Activated T-cell treated with anti-CD3 and anti-CD28 coated beads for 48 hours (primary cell): ENCODE data around the gene SLCO2A1.

Experiments used
- DNase-seq: peaks from one replicate; pipeline ENCODE4 v3.0.0-alpha.2; 2020; ENCODE audit warnings: low read depth

SLCO2A1 gene

DNA sequence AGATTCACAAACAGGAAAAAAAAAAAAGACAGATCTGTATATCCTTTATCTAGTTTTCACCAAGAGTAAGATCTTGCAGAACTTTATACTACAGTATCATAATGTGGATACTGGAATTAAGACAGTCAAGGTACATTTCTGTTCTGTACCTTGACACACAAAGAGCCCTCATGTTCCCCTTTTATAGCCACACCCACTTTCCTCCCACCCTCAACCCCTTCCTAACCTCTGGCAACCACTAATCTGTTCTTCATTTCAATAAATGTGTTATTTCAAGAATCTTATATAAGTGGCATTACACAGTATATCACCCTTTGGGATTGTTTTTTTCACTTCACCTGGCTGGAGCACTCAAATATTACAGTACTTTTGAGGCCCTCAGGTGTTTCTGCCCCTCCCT lies 130.4 kb downstream of the SLCO2A1 start:
- no peak for DNase-seq

DNA sequence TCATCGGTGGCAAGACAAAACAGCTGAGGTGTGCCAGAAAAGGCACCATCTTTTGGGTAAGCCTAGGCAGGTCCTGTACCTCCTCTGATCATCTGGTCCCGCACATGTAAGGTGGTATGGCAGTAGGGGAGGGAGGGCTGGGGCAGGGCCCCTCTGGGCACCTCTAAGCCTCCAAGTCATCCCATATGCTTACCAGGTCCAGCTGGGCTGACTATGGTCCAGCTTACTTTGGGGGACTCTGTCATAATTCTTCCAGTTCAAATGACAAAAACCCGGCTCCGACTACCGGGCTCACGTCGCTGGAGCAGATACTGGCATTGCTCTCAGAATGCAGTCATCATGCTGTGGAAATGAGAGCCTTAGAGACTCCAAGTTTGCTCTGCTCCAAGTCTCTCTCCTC lies 132.2 kb downstream of the SLCO2A1 start:
- no peak for DNase-seq

DNA sequence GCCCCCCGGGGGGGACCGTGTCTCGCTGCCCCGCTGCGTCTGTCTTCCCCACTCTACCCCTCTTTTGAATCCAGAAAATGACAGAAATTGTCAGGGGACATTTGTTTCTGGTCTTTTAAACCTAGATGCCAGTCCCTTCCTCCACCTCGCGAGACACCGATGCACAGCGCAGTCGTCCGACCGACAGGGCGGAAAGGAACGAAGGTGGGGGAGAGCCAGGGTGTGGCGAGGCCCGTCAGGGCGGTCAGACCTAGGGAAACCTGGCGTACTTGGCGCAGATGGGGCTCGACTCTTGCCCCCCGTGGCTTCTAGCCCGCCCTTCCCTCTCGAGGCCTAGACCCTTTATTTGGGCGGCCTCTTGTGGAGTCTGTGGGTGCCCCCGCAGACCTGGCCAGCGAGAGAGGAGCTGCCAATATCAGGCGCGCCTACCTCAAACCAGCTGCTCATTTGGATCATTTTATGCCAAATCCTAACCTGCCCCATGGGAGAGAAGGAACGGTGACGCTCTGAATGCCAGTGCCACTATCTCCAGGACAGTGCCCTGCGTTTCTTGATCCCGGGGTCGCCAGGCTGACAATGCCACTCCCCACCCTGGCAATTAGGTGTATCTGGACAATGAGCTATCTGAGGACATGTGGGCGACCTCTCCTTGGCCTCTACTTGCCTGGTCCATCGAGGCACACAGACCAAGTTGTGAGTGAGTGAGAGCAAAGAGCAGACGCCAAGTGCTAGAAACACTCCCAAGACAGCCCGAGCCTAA lies 133.5 kb downstream of the SLCO2A1 start:
- no peak for DNase-seq

DNA sequence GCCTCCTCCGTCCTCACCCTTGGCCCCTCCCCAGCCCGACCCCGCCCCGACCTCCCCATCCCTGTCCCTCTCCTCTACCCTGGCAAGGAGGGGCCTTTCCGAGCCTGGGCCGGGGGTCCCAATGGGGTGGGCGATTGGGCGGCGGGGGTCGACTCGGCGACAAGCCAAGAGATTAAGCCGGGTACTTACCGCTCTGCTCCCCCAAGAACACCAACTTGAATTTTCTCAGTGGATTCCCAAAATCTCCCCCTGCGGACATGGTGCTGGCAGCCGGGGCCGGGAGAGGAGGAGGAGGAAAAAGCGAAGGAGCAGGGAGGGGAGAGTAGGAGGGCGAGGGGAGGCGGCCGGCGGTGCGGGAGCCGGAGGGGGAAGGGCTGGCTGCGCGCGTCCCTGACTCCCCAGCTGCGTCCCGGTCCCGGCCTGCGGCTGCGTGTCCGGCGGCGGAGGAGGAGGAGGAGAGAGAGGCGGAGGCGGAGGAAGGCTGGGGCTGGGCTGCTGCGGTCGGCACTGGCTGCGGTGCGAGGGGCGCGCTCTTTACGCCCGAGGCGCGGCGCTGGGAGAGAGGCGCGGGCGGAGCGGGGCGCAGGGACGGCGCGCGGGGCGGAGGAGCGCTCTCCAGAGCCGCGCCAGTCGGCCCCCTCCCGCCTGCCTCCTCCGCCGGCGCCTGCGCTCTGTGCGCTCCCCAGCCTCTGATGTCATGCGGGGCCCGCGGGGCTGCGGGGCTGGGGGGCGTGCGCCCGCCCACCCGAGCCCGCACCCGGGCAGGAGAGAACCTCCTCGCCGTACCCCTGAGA lies 134.3 kb downstream of the SLCO2A1 start, which contains the start of gene RAB6B:
RAB6B (minus strand) TSS at position 675 of the 794 bp plus-strand sequence; CDS start at position 259, 416 bp downstream.
- DNase-seq: peak; percentile 27

DNA sequence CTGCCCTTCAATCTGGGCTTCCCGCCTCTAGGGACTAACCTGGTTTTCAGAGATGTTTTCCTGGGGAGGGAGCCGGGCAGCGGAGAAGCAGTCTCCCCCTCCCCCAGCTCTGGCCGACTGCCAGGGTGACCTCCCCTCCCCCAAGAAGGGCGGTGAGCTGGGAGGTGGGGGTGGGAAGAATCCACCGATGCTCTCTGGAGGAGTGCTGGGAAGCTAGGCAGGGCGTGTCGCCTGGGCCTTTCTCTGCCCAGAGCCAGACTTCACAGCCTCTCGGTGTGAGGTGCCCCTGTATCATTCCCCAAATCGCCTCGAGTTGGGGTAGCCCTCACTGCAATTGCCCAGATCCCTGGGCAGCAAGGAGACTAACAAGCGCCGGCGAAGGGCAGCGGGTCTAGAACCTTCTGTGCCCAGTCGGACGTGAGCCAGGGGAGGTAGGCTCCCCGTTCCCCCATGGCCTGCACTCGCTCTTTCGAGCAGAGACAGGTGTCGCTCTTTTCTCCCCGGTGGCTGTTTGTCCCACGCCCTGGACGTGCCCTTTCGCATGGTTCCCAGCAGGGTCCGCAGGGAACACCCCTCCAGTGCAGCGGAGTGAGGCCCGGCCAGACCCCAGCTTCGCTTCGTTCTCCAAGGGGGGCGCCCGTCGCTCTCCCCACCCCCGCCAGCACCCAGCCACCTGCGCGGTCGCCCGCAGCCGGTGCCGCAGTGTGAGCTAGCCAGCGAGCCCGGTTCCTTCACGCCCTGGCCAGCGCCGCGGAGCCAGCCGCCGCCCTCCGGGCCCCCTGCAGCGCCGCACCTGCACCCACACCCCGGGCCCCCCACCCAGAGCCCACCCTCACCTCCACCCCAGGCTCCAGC lies 135.1 kb downstream of the SLCO2A1 start:
- DNase-seq: no peak

DNA sequence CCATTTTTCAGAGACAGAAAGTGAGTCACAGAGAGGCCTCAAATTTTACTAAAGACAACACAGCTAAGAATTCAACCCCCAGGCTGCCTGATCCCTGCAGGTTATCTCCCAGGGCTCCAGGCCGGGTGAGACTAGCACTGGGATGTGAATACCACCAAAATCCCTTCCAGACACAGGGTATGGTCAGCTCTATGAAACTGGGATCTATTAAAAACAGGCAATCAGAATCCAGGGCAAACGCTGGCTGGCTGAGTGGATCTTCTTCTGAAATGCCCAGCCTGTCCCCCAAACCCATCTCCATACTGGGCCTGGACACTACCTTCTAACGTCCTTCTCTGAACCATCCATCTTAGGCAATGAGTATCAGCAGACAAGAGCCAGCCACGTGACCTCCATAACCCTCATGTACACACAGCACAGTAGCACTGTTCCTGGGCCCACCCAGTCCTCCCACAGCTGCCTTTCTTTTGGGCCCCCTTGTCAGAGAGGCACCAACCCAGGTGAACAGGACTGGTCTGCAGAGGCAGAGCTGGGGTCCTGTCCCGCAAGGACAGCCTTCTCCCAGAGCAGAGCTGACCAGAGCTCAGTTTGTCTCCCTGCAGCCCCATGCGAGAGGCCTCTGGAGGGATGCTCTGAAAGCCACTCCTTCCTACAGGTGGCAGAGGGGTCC lies 135.9 kb downstream of the SLCO2A1 start:
- no peak for DNase-seq

DNA sequence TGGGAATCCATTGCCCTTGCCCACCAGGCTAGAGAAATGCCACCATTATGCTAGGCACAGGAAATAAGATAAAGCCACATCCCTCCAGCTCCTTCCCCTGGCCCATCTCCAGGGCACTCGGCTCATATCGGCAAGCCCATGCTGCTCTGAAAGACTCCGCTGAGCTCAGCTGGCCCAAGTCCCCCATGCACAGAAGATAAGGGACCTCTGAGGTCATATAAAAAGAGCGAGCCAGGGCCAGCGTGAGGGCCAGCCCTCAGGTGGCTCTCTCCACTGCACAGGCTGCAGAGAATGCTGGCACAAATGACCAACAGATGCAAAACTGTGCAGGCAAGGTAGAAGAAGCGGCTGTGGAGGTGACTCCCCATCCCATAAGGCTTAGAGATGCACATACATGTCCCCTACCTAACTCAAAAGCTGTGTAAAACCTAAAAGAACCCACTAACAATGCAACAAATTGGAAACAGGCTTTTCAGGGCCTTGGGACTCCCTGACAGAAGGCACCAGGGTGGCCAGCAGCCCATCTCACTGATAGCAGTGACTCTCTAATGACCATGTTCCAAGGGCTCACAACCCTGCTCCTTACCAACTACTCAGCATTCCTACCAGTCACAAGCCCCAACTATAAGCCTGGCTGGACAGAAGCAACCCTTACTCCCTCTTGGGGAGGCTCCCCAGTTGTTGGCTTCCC lies 137.0 kb downstream of the SLCO2A1 start:
- no peak for DNase-seq

DNA sequence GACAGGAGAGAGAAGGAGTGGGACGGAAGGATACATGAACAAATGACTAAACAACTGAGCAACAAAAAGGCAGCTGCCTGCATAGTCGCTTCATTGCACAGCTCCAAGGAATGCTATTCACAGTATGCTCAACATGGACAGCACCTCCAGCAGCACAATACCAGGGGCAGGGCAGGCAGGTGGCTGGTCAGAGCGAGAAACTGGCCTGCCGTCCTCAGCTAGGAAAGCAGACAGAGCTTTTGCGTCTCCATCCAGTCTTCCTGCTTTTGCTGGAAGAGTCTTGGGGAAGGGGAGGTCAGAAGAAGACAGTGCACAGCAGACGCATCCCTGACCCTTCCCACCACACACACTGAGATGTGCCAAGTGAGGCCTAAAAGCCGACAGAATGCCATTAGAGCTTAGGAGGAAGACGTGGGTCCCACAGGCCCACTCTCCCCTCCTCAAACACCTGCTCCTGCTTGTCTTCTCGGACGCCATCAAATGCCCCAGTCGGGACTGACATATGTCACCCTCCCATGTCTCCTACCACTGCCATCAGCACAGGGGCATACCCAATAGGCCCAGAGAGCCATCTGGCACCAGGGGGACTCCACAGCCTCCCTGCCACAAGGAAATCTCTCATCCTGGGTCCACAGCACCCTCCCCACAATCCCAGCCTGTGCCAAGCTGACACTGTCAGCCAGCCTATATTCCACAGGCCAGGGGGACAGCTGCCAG lies 137.9 kb downstream of the SLCO2A1 start:
- no peak for DNase-seq

DNA sequence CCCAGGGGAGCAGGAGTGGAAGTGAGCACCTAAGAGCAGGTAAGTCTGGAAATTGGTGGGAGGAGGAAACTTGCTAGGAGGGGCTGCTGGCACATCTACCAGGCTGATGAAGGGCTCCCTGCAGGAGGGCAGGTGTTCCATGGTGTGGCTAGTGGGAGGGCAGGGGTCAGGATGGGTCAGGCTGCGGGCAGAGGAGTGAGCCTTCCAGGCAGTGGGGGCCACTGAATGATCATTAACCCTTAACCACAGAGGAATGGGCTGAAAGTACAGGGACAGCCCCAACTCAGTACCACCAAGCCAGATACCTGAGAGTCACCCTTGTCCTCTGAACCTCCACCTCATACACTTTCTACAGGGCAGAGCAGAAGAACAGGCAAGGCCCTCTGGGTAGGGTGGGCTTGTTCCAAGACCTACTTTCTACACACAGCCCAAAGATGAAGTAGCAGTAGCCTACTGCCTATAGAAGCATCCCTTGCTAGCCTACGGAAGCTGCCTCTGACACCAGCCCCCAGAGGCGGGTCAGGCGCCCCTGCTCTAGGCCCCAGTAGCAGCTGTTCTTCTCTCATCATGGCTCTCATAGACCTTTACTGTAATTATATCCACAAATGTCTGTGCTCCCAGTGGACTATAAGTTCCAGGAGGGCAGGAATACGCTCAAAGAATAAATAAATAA lies 138.6 kb downstream of the SLCO2A1 start:
- DNase-seq: no peak

DNA sequence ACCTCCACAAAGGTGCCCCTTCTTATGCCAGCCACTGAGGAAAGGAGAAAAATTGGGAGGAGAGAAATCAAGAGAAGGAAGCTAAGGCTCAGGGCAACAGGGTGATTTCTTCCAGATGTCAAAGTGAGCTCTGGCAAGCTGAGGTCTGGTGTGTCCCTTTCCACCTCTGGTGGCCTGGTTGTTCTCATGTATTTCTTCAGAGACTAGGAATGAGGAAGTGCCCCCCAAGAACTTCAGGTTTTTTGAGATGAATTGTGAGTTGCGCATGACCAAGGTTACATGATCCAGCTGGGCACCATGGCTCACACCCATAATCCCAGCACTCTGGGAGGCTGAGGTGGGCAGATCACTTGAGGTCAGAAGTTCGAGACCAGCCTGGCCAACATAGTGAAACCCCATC lies 139.7 kb downstream of the SLCO2A1 start:
- DNase-seq: no peak

DNA sequence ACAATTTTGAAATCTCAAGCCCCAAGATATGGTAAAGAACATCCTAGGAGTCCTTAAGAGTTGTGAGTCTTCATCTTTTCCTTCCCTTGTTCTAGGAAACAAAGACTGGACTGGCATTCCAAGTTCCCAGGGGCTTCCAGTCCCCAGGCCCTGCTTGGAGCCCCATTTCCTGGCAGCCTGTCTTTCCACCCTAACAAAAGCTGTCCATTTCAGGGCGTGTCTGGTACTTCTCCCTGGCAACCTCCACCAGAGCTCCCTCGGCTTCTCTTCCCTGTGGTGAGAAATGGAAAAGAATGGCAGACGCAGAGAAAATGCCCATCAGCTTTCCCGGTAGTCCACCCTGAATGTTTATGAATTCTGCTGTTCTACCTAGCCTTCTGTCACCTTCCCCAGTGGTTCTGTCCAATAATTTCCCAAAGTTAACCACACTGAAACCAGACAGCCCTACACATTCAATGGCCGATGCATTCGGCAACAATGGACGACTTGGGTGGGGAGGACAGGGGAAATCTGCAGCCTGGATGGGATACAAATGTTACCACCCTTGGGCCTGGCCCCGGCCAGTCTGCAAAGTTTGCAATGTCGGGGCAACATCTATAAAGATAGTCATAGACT lies 140.9 kb downstream of the SLCO2A1 start:
- no peak for DNase-seq

DNA sequence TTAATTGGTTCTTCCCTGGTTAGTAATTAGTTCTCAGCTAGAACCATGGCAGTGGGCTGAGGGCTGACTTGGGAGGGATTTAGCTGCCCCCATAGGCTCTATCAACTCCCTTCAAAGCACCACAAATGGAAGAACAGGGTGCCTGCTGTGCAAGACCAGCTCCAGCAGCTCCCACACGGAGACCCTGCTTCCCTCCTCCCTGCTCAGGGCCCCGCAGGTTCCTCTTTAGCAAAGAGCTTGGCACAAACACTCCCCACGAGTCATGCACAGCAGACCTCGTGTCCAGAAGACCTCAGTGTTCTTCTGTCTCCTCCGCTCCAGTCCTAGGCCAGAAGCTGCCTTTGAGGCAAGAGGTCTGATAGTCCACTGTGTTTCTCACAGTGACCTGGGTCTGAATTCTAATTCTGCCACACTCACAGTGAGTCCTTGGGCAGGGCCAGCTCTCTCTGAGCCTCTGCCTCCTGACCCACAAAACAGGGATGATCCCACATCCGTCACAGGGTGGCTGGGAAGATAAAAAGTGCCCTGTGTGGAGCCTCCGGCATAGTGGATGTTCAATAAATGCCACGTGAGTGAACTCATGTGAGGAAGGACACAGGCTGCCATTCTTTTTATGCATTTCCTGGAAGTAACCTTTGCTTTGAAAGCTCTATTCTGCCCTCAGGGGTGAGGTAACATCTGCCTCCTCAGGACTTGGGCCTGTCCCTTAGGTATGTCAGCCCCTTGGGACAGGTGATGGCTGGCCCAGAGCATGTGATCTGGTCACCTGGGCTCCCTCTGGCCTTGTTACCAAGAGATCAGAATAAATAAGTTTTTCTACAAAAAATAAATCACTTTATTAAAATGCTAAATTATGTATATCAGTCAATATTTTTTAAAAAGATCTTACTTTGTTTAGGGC lies 141.7 kb downstream of the SLCO2A1 start:
- DNase-seq: no peak

DNA sequence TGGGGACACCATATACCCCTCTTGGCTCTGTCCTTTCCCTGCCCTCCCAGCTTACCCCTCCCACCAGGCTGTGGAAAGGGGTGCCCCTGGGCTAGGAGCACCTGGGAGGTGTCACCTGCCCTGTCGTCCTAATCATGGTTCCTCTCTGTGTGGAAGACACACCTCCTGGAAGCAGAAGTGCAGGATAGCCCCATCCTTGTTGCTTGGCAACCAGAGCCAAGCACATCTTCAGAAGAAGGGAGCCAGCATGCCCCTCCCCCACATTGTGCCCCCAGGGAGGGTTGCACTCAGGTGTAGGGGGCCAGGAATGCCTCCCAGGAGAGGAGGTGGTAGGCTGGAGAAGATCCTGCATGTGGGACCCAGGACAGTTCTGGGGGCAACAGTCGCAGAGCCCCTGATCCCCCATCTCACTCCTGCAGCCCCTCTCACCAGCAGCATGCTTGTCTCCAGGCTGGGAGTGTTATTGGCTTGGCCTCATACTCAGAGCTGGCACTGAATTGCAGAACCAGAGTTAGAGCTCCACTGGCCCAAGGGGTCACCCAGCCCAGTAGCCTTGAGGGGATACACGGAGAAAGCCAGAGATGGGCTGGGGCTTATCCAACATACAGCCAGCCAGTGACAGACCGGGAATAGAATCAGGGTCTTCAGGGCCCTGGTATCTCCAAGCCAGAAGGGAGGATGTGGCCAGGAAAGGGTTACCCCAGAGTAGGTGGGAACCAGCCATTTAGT lies 142.5 kb downstream of the SLCO2A1 start:
- no peak for DNase-seq

DNA sequence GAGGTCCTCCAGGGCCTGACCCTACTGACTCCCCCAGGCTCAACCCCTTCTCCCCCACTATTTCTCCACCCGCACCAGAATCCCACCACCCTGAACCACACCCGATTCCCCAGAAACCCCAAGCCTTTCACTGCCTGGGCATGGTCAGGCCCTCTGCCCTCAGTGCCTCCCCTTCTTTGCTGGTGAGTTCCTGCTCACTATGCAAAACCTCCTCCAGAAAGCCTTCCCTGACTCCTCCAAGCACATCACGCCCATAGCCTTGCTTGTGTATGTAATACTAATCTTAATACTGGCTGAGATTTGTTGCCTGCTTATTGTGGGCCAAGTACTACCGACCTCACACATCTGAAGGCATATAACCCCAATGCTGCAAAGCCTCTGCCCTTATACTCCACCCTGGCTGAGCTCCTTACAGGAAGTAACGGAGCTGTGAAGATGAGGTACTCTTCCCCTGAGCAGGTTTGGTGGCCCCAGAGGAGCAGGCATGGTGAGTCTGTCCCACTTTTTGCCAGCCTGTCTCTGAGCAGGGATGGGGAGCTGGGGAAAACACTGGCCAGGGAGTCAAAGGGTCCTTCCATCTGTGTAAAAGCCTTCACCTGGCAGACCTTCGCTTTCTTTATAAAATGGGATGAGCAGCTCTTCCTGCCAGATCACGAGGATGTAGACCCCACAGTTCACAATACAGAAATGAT lies 143.5 kb downstream of the SLCO2A1 start:
- no peak for DNase-seq

DNA sequence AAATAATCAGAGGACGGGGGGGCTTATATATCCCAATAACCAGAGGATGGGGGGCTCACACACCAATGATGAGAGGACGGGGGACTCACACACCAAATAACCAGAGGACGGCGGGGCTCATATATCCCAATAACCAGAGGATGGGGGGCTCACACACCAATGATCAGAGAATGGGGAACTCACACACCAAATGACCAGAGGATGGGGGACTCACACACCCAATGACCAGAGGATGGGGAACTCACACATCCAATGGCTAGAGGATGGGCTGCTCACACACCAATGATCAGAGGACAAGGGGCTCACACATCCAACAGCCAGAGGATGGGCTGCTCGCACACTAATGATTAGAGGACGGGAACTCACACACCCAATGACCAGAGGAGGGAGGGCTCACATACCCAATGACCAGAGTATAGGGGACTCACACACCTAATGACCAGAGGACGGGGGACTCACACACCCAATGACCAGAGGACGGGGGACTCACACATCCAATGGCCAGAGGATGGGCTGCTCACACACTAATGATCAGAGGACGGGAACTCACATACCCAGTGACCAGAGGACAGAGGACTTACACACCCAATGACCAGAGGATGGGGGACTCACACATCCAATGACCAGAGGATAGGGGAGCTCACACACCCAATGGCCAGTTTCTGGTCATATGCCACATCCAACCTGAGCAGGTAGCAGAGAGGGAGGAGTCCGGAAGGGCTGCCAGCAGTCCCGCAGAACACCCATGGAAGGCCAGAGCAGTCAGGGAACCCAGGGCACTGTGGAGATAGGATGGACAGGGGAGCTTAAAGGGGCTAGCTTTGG lies 144.6 kb downstream of the SLCO2A1 start:
- no peak for DNase-seq
